Uterus (tissue), 4 donors: ENCODE data around the gene RFK. TPM values are rescaled to one million over a fixed set of nuclear protein-coding genes. Genes with fewer than 3 reads are reported as not detected.

Experiments
- DNase-seq, 2 donors: peaks; one replicate each; pipeline ENCODE4 v3.0.0-alpha.2; 2019 to 2020
- H3K27ac ChIP-seq, 2 donors: fragments of 200-600 bp; sonication (generic); 1 replicate in 1 of 2; 2 replicates in 1 of 2; pipeline ENCODE4 v1.5.1; 2016 to 2018
- H3K27me3 ChIP-seq, 2 donors: fragments of 200-600 bp; sonication (generic); one replicate each; pipeline ENCODE4 v1.5.1; 2018 to 2019; ENCODE audit warnings: control low read depth in 1 of 2
- H3K36me3 ChIP-seq, 2 donors: fragments of 200-600 bp; sonication (generic); one replicate each; pipeline ENCODE4 v1.5.1; 2019; ENCODE audit warnings: control low read depth in 1 of 2
- H3K4me1 ChIP-seq, 2 donors: fragments of 200-600 bp; sonication (generic); one replicate each; pipeline ENCODE4 v1.5.1; 2018 to 2019; ENCODE audit warnings: control low read depth in 1 of 2
- H3K4me3 ChIP-seq, 2 donors: fragments of 200-600 bp; sonication (generic); 1 replicate in 1 of 2; 2 replicates in 1 of 2; pipeline ENCODE4 v1.5.1; 2018 to 2019; ENCODE audit warnings: mild to moderate bottlenecking in 1 of 2
- H3K9me3 ChIP-seq, 2 donors: fragments of 200-600 bp; sonication (generic); one replicate each; pipeline ENCODE4 v1.5.1; 2019; ENCODE audit warnings: control low read depth in 1 of 2
- CTCF ChIP-seq, 4 experiments: fragments of 200-600 bp in 2 of 4; fragments of 450-650 bp in 2 of 4; sonication (generic) in 2 of 4; IDR thresholded peaks; one replicate each; pipeline ENCODE4 v1.5.1; 2016 to 2019; ENCODE audit warnings: antibody characterized with exemption in 4 of 4, mild to moderate bottlenecking in 2 of 4, moderate library complexity in 1 of 4
- POLR2A ChIP-seq, 2 donors: fragments of 450-650 bp; IDR thresholded peaks; one replicate each; pipeline ENCODE4 v1.6.1; 2016; ENCODE audit warnings: antibody characterized with exemption in 2 of 2, mild to moderate bottlenecking in 1 of 2, moderate library complexity in 1 of 2
- intact Hi-C: fragments of 100-400 bp; cut with DNase I; formaldehyde crosslinking; loops from one replicate; pipeline ENCODE4 v1.15.1; 2023; ENCODE audit warnings: low total_unique reads
- total RNA-seq, 4 donors: library from RNA; depleted of rRNA in 3 of 4; stranded (reverse); fragments of >200 nt in 3 of 4; gene quantifications; one replicate each; pipeline versions ENCODE4 v1.1.0 to v1.2.4, GENCODE V29; 2014 to 2023
- donor health status: DM: yes; HTN: yes; CAD: no.

Gene RFK
- total RNA-seq, 4 donors from 2014 or later, result 15.6 to 31.0 (median 19.2) TPM

GRCh38 chr9:76342858-76343257, 51.4 kb downstream of the RFK start:
- H3K27ac ChIP-seq, result no peak overlapping the region
- TF ChIP-seq POLR2A (IDR thresholded peaks at IDR 0.05), result no peak
- no peak for TF ChIP-seq CTCF (IDR thresholded peaks at IDR 0.05)
- no peak for DNase-seq
- no peaks in the 10 kb centered on the region for H3K36me3 ChIP-seq
- intact Hi-C loops, result no loop called here
- no peaks in the 10 kb centered on the region for H3K9me3 ChIP-seq
- no peak overlapping the region for H3K4me3 ChIP-seq
- H3K4me1 ChIP-seq, result no peaks in the 10 kb centered on the region
- H3K27me3 ChIP-seq, result no peaks in the 10 kb centered on the region

- H3K27ac ChIP-seq, result no peak overlapping the region
- no peak for TF ChIP-seq POLR2A (IDR thresholded peaks at IDR 0.05)
- no peak for TF ChIP-seq CTCF (IDR thresholded peaks at IDR 0.05)
- intact Hi-C loops, result no loop called here
- no peak for DNase-seq
- H3K4me3 ChIP-seq, result no peak overlapping the region
- H3K27me3 ChIP-seq, result no peaks in the 10 kb centered on the region
- H3K4me1 ChIP-seq, result no peaks in the 10 kb centered on the region
- H3K9me3 ChIP-seq, result no peaks in the 10 kb centered on the region
- no peaks in the 10 kb centered on the region for H3K36me3 ChIP-seq
Measured at GRCh38 chr9:76342201-76342600, 52.0 kb downstream of the RFK start.

GRCh38 chr9:76341616-76342015, 52.6 kb downstream of the RFK start:
- intact Hi-C loops, result no loop called here
- H3K36me3 ChIP-seq, result no peaks in the 10 kb centered on the region
- no peaks in the 10 kb centered on the region for H3K4me1 ChIP-seq
- DNase-seq, result no peak
- H3K4me3 ChIP-seq, result no peak overlapping the region
- H3K27ac ChIP-seq, result no peak overlapping the region
- H3K9me3 ChIP-seq, result no peaks in the 10 kb centered on the region
- no peak for TF ChIP-seq POLR2A (IDR thresholded peaks at IDR 0.05)
- no peak for TF ChIP-seq CTCF (IDR thresholded peaks at IDR 0.05)
- H3K27me3 ChIP-seq, result no peaks in the 10 kb centered on the region

- Histone ChIP-seq H3K27ac (no peak overlapping the region), H3K36me3 (no peaks in the 10 kb centered on the region), H3K27me3 (no peaks in the 10 kb centered on the region), H3K9me3 (no peaks in the 10 kb centered on the region), H3K4me3 (no peak overlapping the region), H3K4me1 (no peaks in the 10 kb centered on the region)
- no peak for DNase-seq
- intact Hi-C loops, result no loop called here
- TF ChIP-seq POLR2A (IDR thresholded peaks at IDR 0.05), result no peak
- no peak for TF ChIP-seq CTCF (IDR thresholded peaks at IDR 0.05)
Measured at GRCh38 chr9:76338418-76338817, 55.8 kb downstream of the RFK start.

- intact Hi-C loops, result no loop called here
- TF ChIP-seq CTCF (IDR thresholded peaks at IDR 0.05) (no peak), POLR2A (IDR thresholded peaks at IDR 0.05) (no peak)
- no peak for DNase-seq
- Histone ChIP-seq H3K4me3 (no peak overlapping the region), H3K4me1 (no peaks in the 10 kb centered on the region), H3K9me3 (no peaks in the 10 kb centered on the region), H3K27me3 (no peaks in the 10 kb centered on the region), H3K27ac (no peak overlapping the region), H3K36me3 (no peaks in the 10 kb centered on the region)
Measured at GRCh38 chr9:76336027-76336426, 58.2 kb downstream of the RFK start.

Other genes with a start within 250 kb of the RFK start
- 10 to 100 TPM in 2 of 4 donors, 1 to 10 TPM in 2; 1.8 to 30.7 (median 8.9) TPM for gene GCNT1, start 64.8 kb upstream of the RFK start, total RNA-seq